ENCODE results near the gene RALGAPA2. TPM values are rescaled to one million over a fixed set of nuclear protein-coding genes. Genes with fewer than 3 reads are reported as not detected.

The RALGAPA2 gene
- total RNA-seq, 4 donors from 2014 or later = 89.7 to 126 (median 97.8) TPM

DNA sequence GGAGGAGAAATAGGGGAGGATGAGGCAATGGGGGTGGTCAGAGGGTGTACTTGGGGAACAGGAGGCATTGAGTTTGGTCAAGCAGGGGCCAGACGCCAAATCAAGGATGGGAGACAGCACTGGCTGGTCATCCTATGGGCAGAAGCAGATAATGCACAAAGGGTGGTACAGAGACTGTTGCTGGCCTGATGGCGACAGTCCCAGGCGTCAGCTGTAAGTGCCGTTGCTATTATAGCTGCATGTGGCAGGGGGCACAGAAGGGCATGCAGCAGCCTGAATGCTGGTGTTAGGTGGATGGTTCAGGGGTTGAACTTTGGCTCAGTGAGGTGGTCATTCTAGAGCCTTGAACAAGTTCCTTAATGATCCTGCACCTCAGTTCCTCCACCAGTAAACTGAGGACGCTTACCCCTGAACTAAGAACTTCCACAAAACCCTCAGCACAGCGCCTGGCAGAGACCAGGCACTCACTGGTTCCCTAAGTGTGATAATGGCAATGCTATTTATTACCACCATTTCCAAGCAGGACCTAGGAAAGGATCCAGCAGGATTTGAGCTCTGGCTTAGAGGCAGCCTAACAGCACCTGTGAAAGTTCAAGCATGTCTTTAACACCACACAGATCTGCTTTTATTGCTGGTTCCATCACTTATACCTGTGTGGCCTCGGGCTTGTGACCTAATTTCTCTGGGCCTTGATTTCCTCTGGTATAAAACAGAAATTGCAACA, 181.9 kb downstream of the RALGAPA2 start:
- H3K9me3 ChIP-seq = no peaks in the 10 kb centered on the region
- no peak overlapping the region for H3K27ac ChIP-seq
- peaks cover 6 to 24% of the 10 kb centered on the region in 2 donors for H3K36me3 ChIP-seq
- WGBS, 2 donors = 92 to 95% methylated on average over 7 of the region's 7 CpGs
- H3K4me1 ChIP-seq = peaks cover 2 to 4% of the 10 kb centered on the region in 2 donors
- no peak overlapping the region for H3K4me3 ChIP-seq (replicated peaks in 1 of 3)
- H3K27me3 ChIP-seq = no peaks in the 10 kb centered on the region
- intact Hi-C loops (cut with DNase I) = no loop called here
- DNase-seq = no peak
- TF ChIP-seq, protein P1, sequence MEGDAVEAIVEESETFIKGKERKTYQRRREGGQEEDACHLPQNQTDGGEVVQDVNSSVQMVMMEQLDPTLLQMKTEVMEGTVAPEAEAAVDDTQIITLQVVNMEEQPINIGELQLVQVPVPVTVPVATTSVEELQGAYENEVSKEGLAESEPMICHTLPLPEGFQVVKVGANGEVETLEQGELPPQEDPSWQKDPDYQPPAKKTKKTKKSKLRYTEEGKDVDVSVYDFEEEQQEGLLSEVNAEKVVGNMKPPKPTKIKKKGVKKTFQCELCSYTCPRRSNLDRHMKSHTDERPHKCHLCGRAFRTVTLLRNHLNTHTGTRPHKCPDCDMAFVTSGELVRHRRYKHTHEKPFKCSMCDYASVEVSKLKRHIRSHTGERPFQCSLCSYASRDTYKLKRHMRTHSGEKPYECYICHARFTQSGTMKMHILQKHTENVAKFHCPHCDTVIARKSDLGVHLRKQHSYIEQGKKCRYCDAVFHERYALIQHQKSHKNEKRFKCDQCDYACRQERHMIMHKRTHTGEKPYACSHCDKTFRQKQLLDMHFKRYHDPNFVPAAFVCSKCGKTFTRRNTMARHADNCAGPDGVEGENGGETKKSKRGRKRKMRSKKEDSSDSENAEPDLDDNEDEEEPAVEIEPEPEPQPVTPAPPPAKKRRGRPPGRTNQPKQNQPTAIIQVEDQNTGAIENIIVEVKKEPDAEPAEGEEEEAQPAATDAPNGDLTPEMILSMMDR (IDR thresholded peaks at IDR 0.05) = no peak
- no peak for TF ChIP-seq POLR2A (IDR thresholded peaks at IDR 0.05)

DNA sequence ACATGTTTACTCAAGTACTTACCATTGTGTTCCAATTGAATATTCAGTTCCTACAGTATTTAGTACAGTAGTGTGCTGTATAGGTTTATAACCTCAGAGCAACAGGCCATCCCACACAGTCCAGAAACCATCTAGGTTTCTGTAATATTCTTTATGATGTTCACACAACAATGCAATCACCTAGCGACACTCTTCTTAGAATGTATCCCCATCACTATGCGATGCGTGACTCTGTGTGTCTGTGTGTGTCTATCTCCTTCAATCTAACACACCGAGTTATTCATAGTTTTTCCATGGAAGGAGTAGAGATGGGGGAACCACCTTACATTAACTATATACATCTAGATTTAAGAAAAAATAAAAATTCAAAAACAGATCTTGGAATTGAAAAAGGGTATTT, 182.8 kb downstream of the RALGAPA2 start:
- intact Hi-C loops (cut with DNase I) = no loop called here
- 97 to 98% methylated on average over 4 of the region's 4 CpGs for WGBS, 2 donors
- peaks cover 8 to 9% of the 10 kb centered on the region in 2 donors for H3K4me1 ChIP-seq
- H3K36me3 ChIP-seq = peaks cover 6 to 24% of the 10 kb centered on the region in 2 donors
- TF ChIP-seq, protein P1 (IDR thresholded peaks at IDR 0.05) = no peak
- TF ChIP-seq POLR2A (IDR thresholded peaks at IDR 0.05) = no peak
- no peak overlapping the region for H3K4me3 ChIP-seq (replicated peaks in 1 of 3)
- no peak overlapping the region for H3K27ac ChIP-seq
- no peak for DNase-seq
- H3K27me3 ChIP-seq = no peaks in the 10 kb centered on the region
- H3K9me3 ChIP-seq = no peaks in the 10 kb centered on the region

DNA sequence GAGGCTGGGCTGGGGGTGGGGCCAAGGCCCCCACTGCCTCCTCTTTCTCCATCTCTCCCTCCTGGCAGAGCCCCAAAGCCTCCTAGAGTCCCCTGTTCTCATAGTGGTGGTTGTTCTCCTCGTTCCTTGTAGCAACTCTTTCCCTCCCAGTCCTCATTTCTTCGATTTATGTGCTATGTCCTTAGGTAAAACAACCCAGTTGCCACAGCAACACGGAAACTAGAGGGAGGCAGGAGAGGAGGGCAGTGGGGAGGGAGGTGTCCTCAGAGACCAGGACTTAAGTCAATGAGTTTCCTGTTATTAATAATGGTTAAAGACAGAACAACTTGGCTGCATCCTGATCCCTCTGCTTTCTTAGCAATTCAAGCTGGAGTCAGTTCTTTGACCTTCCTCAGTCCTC, 183.6 kb downstream of the RALGAPA2 start:
- H3K27me3 ChIP-seq = no peaks in the 10 kb centered on the region
- TF ChIP-seq, protein P1 (IDR thresholded peaks at IDR 0.05) = no peak
- no peak for TF ChIP-seq POLR2A (IDR thresholded peaks at IDR 0.05)
- 64 to 71% methylated on average over 3 of the region's 3 CpGs for WGBS, 2 donors
- H3K4me3 ChIP-seq (replicated peaks in 1 of 3) = no peak overlapping the region
- no peaks in the 10 kb centered on the region for H3K9me3 ChIP-seq
- DNase-seq = no peak
- intact Hi-C loops (cut with DNase I) = no loop called here
- peaks cover 8 to 9% of the 10 kb centered on the region in 2 donors for H3K4me1 ChIP-seq
- no peak overlapping the region for H3K27ac ChIP-seq
- peaks cover 6 to 24% of the 10 kb centered on the region in 2 donors for H3K36me3 ChIP-seq

DNA sequence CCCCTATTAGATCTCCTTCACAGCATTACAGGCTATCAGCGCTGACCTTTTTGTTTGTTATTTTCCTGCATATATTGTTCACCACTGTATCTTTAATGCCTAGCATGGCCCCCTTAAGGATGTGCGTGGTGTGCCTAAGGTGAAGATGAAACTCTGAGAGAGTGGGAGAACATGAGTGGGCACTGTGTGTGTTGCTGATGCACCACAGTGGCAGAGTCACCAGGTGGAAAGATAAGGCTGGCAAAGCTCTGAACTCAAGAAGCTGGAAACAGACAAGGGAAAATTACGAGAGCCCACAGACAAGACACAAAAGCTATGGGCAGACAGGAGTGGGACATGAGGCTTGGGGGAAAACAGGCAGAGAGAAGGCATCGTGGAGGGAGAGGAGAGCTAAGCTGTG, 184.8 kb downstream of the RALGAPA2 start:
- no peak for DNase-seq

DNA sequence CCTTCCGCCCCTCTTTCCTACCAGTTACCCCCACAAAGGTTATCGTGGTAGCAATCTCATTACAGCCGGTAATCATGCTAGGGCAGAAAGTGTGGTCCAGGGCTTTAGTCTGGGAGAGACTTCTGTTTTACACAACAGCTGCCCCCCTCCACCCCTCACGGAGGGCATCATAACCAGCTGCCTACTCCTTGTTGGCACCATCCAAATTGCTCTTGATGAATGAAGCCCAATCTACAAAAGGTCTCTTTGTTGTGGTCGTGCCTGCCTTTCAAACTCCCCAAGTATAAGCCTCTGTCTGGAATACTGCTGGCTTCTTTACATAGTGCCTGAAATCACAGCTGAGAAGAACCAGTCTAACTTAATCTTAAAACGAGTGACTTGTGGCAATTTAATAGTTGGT, 186.7 kb downstream of the RALGAPA2 start:
- TF ChIP-seq, protein P1 (IDR thresholded peaks at IDR 0.05) = no peak
- TF ChIP-seq POLR2A (IDR thresholded peaks at IDR 0.05) = no peak
- no peaks in the 10 kb centered on the region for H3K27me3 ChIP-seq
- intact Hi-C loops (cut with DNase I) = no loop called here
- no peak overlapping the region for H3K4me3 ChIP-seq (replicated peaks in 1 of 3)
- DNase-seq = no peak
- H3K27ac ChIP-seq = peak overlapping the region in 2 of 3 donors; percentile 60 to 68
- H3K36me3 ChIP-seq = peaks cover 7 to 16% of the 10 kb centered on the region in 2 donors
- 91 to 96% methylated on average over 6 of the region's 6 CpGs for WGBS, 2 donors
- peaks cover 8 to 9% of the 10 kb centered on the region in 2 donors for H3K4me1 ChIP-seq
- H3K9me3 ChIP-seq = no peaks in the 10 kb centered on the region

More for the DNA sequence above, 184.8 kb downstream of the RALGAPA2 start:
- H3K36me3 ChIP-seq = peaks cover 6 to 24% of the 10 kb centered on the region in 2 donors
- no peak overlapping the region for H3K4me3 ChIP-seq (replicated peaks in 1 of 3)
- H3K4me1 ChIP-seq = peaks cover 8 to 9% of the 10 kb centered on the region in 2 donors
- no peak overlapping the region for H3K27ac ChIP-seq
- TF ChIP-seq POLR2A (IDR thresholded peaks at IDR 0.05) = no peak
- TF ChIP-seq, protein P1 (IDR thresholded peaks at IDR 0.05) = no peak
- H3K9me3 ChIP-seq = no peaks in the 10 kb centered on the region
- intact Hi-C loops (cut with DNase I) = no loop called here
- 94 to 97% methylated on average over 4 of the region's 4 CpGs for WGBS, 2 donors
- H3K27me3 ChIP-seq = no peaks in the 10 kb centered on the region

All from thyroid gland (tissue), 4 donors.